Type B pancreatic cell (in vitro differentiated cells): ENCODE results near the gene GRK7. TPM values are rescaled to one million over a fixed set of nuclear protein-coding genes. Genes with fewer than 3 reads are reported as not detected.

ENCODE experiments used
- DNase-seq: peaks from one replicate; pipeline ENCODE4 v3.0.0; 2021; ENCODE audit warnings: mixed read lengths; ENCODE audit not compliant: unreplicated experiment; ENCODE audit errors: extremely low spot score
- H3K27ac Mint-ChIP-seq: 2 replicates; pipeline ENCODE4 v1.8.0; 2021; ENCODE audit warnings: mild to moderate bottlenecking, mixed read lengths
- H3K27me3 Mint-ChIP-seq: 2 replicates; pipeline ENCODE4 v1.8.0; 2021; ENCODE audit warnings: mixed read lengths
- H3K36me3 Mint-ChIP-seq: 2 replicates; pipeline ENCODE4 v1.8.0; 2021; ENCODE audit warnings: mixed read lengths
- H3K4me1 Mint-ChIP-seq: one replicate; pipeline ENCODE4 v1.8.0; 2021; ENCODE audit warnings: mixed read lengths; ENCODE audit not compliant: unreplicated experiment
- H3K4me3 Mint-ChIP-seq: 2 replicates; pipeline ENCODE4 v1.8.0; 2021; ENCODE audit warnings: mild to moderate bottlenecking, mixed read lengths
- H3K9me3 Mint-ChIP-seq: 2 replicates; pipeline ENCODE4 v1.8.0; 2021; ENCODE audit warnings: mixed read lengths
- total RNA-seq: library from RNA; stranded (reverse); gene quantifications from 2 replicates; pipeline ENCODE4 v1.2.1, GENCODE V29; 2021; ENCODE audit warnings: low replicate concordance
- TF ChIP-seq, protein P1 (sequence below): fragments of 200-600 bp; sonication (generic); conservative IDR thresholded peaks from 2 replicates; pipeline ENCODE4 v1.5.0; 2021; ENCODE audit warnings: antibody characterized with exemption, mild to moderate bottlenecking

The GRK7 gene
- total RNA-seq, 1 donor from 2014 or later: 0.10 TPM

DNA sequence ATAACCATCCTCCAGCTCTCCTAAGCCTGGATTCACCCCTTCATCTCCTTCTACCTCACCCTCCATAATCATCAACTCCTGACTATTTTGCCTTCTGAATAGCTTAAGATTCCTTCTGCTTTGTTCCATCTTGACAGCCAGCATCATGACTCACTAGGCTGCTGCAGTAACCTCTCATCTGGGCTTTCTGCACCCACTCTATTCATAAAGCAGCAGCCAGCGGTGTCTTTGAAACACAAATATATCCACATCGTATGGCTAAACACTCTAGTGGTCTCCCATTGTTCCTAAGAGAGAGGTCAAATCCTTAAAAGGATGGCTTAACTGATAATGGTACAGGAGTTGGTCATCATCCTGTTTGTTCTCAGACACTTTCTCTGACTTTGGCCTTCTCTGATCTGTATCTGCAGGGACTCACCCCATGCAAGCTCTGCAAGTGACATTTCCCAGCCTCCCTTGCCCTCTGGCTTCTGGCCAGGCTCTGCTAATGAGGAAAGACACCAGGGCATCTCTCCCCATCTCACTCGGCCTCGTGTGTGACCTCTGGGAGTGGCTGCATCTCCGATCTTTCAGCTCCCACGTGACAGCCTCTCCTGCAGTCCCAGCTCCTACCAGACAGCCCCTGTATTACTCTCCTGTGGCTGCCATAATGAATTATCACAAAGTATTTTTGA lies 6.2 kb downstream of the GRK7 start:
- Mint-ChIP-seq H3K27me3 (peaks cover 7% of the 10 kb centered on the region), H3K9me3 (no peaks in the 10 kb centered on the region)

DNA sequence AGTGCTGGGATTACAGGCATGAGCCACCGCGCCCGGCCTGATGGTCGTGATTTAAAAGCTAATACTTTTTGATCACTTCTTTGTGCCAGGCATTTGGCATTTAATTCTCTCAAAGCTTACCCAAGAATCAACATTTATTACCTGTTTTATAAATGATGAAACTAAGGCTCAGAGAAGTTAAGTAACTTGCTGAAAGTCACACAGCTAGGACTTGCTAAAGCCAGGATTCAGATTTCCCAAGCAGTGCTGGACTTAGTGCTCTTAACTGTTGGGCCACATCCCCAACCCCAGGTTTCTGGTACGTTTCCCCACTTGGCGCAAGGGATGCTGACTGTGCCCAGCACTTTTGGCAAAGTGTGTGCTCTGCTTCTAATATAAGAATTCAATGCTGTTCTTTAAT lies 10.5 kb downstream of the GRK7 start:
- Mint-ChIP-seq H3K36me3 (no peaks in the 10 kb centered on the region), H3K4me1 (peaks cover 8% of the 10 kb centered on the region), H3K27ac (no peak overlapping the region), H3K9me3 (no peaks in the 10 kb centered on the region), H3K4me3 (no peak overlapping the region), H3K27me3 (peaks cover 6% of the 10 kb centered on the region)
- no peak for DNase-seq
- TF ChIP-seq, protein P1, sequence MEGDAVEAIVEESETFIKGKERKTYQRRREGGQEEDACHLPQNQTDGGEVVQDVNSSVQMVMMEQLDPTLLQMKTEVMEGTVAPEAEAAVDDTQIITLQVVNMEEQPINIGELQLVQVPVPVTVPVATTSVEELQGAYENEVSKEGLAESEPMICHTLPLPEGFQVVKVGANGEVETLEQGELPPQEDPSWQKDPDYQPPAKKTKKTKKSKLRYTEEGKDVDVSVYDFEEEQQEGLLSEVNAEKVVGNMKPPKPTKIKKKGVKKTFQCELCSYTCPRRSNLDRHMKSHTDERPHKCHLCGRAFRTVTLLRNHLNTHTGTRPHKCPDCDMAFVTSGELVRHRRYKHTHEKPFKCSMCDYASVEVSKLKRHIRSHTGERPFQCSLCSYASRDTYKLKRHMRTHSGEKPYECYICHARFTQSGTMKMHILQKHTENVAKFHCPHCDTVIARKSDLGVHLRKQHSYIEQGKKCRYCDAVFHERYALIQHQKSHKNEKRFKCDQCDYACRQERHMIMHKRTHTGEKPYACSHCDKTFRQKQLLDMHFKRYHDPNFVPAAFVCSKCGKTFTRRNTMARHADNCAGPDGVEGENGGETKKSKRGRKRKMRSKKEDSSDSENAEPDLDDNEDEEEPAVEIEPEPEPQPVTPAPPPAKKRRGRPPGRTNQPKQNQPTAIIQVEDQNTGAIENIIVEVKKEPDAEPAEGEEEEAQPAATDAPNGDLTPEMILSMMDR: no peak

More for the DNA sequence above, 6.2 kb downstream of the GRK7 start:
- TF ChIP-seq, protein P1: no peak
- Mint-ChIP-seq H3K36me3 (no peaks in the 10 kb centered on the region), H3K4me3 (no peak overlapping the region), H3K27ac (no peak overlapping the region), H3K4me1 (peaks cover 8% of the 10 kb centered on the region)
- no peak for DNase-seq

DNA sequence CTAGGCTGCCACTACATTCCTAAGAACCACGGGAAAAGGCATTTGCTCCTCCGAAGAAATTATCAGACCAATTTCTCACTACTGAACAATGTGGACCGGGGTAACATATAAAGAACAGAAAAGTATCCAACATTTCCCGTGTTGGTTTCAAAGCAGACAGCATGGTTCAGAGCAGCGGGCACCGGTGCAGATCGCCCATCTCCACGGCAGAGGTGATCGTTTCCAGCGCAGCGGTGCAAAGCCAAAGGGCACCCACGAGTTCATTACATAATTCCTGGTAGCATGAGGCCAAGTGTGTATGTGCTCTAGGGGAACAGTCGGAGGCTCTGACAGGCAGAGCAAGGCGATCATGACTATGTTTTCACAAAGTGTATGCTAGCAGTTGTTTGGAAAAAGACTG lies 13.2 kb downstream of the GRK7 start:
- no peaks in the 10 kb centered on the region for H3K27me3 Mint-ChIP-seq

DNA sequence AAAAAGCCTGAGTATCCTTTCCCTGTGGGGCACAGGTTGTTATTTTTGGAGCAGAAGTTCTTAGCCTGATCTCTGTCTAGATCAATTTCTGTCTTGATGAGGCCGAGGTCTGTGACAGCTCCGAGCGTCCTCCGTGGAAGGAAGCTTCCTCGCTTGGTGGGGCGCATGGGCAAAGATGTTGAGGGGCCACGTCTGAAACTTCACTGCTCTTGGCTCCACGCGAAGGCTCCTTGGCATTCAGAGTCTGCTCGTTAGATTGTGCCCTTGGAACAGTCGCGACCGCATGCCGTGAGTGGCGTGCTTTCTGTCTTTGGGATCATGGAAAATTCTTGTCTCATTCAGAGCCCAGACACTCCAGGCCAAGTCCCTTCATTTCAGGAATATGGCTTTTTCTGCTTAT lies 13.7 kb downstream of the GRK7 start:
- Mint-ChIP-seq H3K4me1 (no peaks in the 10 kb centered on the region), H3K4me3 (no peak overlapping the region), H3K27me3 (peaks cover 1% of the 10 kb centered on the region), H3K36me3 (no peaks in the 10 kb centered on the region), H3K27ac (no peak overlapping the region), H3K9me3 (no peaks in the 10 kb centered on the region)
- TF ChIP-seq, protein P1: no peak
- DNase-seq: no peak

More for the DNA sequence above, 13.2 kb downstream of the GRK7 start:
- Mint-ChIP-seq H3K9me3 (no peaks in the 10 kb centered on the region), H3K27ac (no peak overlapping the region), H3K4me3 (no peak overlapping the region), H3K36me3 (no peaks in the 10 kb centered on the region), H3K4me1 (no peaks in the 10 kb centered on the region)
- TF ChIP-seq, protein P1: no peak
- DNase-seq: no peak

DNA sequence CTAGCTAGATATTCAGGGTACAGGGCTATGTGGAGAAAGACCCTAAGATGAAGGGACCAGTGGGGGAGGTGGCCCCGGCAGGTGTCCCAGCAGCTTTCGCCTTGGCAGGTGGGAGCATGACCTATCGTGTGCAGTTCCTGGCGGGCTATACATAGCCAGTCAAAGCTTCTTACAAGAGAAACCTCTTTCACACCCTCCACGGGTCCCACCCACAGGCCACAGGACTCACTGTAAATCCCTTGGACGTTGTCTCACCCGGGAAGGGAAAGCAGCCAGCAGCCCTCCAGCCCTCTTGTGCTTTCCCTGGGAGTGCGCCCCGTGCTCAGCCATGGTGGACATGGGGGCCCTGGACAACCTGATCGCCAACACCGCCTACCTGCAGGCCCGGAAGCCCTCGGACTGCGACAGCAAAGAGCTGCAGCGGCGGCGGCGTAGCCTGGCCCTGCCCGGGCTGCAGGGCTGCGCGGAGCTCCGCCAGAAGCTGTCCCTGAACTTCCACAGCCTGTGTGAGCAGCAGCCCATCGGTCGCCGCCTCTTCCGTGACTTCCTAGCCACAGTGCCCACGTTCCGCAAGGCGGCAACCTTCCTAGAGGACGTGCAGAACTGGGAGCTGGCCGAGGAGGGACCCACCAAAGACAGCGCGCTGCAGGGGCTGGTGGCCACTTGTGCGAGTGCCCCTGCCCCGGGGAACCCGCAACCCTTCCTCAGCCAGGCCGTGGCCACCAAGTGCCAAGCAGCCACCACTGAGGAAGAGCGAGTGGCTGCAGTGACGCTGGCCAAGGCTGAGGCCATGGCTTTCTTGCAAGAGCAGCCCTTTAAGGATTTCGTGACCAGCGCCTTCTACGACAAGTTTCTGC lies 15.0 kb downstream of the GRK7 start:
- no peak for DNase-seq
- no peaks in the 10 kb centered on the region for H3K36me3 Mint-ChIP-seq
- H3K4me3 Mint-ChIP-seq: no peak overlapping the region
- H3K27me3 Mint-ChIP-seq: peaks cover 3% of the 10 kb centered on the region
- no peaks in the 10 kb centered on the region for H3K9me3 Mint-ChIP-seq
- TF ChIP-seq, protein P1: no peak
- no peaks in the 10 kb centered on the region for H3K4me1 Mint-ChIP-seq
- H3K27ac Mint-ChIP-seq: no peak overlapping the region
